HG03175 (cell line): Measurements from ENCODE around the gene HAL.
"Not testable (repeated sequence)": the region's sequence is repeated elsewhere in the genome, so short reads cannot be mapped to it uniquely, and the experiment has no call there.

Source experiments
- ATAC-seq: cut with Tn5 transposase; IDR thresholded peaks from one replicate; pipeline ENCODE4 v1.9.1; 2021; ENCODE audit warnings: mild to moderate bottlenecking, moderate library complexity; ENCODE audit not compliant: unreplicated experiment

Gene HAL

GRCh38 chr12:95978351-95978750 lies 17.8 kb downstream of the HAL start:
- ATAC-seq: no peak

- ATAC-seq: no peak
These were observed 18.3 kb downstream of the HAL start for GRCh38 chr12:95977764-95978305.

- ATAC-seq: no peak
These were observed 19.7 kb downstream of the HAL start for GRCh38 chr12:95976416-95976832.

- ATAC-seq: no peak
These were observed 20.7 kb downstream of the HAL start for GRCh38 chr12:95975491-95975890.

- ATAC-seq: no peak
These were observed 21.8 kb downstream of the HAL start for GRCh38 chr12:95974358-95974757.

GRCh38 chr12:95972832-95973456 lies 23.2 kb downstream of the HAL start:
- ATAC-seq: no peak

GRCh38 chr12:95970905-95971304 lies 25.2 kb downstream of the HAL start:
- no peak for ATAC-seq

GRCh38 chr12:95969116-95969515 lies 27.0 kb downstream of the HAL start:
- ATAC-seq: not testable (repeated sequence)

GRCh38 chr12:95967301-95967700 lies 28.8 kb downstream of the HAL start:
- no peak for ATAC-seq

- no peak for ATAC-seq
These were observed 29.8 kb downstream of the HAL start for GRCh38 chr12:95966287-95966870.

GRCh38 chr12:95963096-95963495 lies 33.0 kb downstream of the HAL start:
- no peak for ATAC-seq

GRCh38 chr12:95962222-95962621 lies 33.9 kb downstream of the HAL start:
- no peak for ATAC-seq

GRCh38 chr12:95960241-95960640 lies 35.9 kb downstream of the HAL start:
- ATAC-seq: no peak

GRCh38 chr12:95959107-95959506 lies 37.0 kb downstream of the HAL start:
- no peak for ATAC-seq

- no peak for ATAC-seq
These were observed 39.5 kb downstream of the HAL start for GRCh38 chr12:95956557-95957145.

GRCh38 chr12:95955549-95956159 lies 40.5 kb downstream of the HAL start:
- no peak for ATAC-seq

GRCh38 chr12:95953000-95953399 lies 43.1 kb downstream of the HAL start:
- ATAC-seq: no peak

- ATAC-seq: no peak
These were observed 44.6 kb downstream of the HAL start for GRCh38 chr12:95951515-95951914.

- ATAC-seq: no peak
These were observed 46.5 kb downstream of the HAL start for GRCh38 chr12:95949477-95950206.

GRCh38 chr12:95944108-95944704 lies 51.9 kb downstream of the HAL start:
- no peak for ATAC-seq

GRCh38 chr12:95943330-95943842 lies 52.8 kb downstream of the HAL start, which contains the start of gene AMDHD1:
Gene AMDHD1, plus strand, starts transcription at chr12:95943331. Its CDS starts 68 bp downstream, at chr12:95943399.
- peak; percentile 67 for ATAC-seq
